Stimulated activated CD8-positive, alpha-beta memory T cell treated with anti-CD3 and anti-CD28 coated beads, Interleukin-15, amount 100 ng/mL, for 4 hours (primary cell): Measurements from ENCODE around the gene MED13L.

Experiments used
- DNase-seq, 2 donors: peaks; one replicate each; pipeline ENCODE4 v3.0.0-alpha.2; 2020; ENCODE audit warnings: low read depth in 2 of 2

Gene MED13L

GRCh38 chr12:116277467-116278278 is at the start of gene MED13L:
TSS of gene MED13L (minus strand) at chr12:116277693. CDS start at chr12:116277131, 562 bp downstream.
- DNase-seq = peak; percentile 68 to 85

- DNase-seq = no peak
These were observed 47.8 kb upstream of the MED13L start for GRCh38 chr12:116325336-116325664.

GRCh38 chr12:116324654-116325335 is 47.3 kb upstream of the MED13L start:
- no peak for DNase-seq

GRCh38 chr12:116323406-116324386 is 46.2 kb upstream of the MED13L start:
- no peak for DNase-seq

GRCh38 chr12:116321913-116322312 is 44.4 kb upstream of the MED13L start:
- DNase-seq = no peak

- DNase-seq = no peak
These were observed 43.3 kb upstream of the MED13L start for GRCh38 chr12:116320791-116321217.

GRCh38 chr12:116319898-116320621 is 42.6 kb upstream of the MED13L start:
- no peak for DNase-seq

- no peak for DNase-seq
These were observed 41.9 kb upstream of the MED13L start for GRCh38 chr12:116319233-116319897.

GRCh38 chr12:116318576-116319232 is 41.2 kb upstream of the MED13L start:
- DNase-seq = no peak

- DNase-seq = no peak
These were observed 40.6 kb upstream of the MED13L start for GRCh38 chr12:116317986-116318575.

GRCh38 chr12:116317139-116317538 is 39.6 kb upstream of the MED13L start:
- DNase-seq = no peak

- no peak for DNase-seq
These were observed 37.0 kb upstream of the MED13L start for GRCh38 chr12:116314477-116314876.

- DNase-seq = no peak
These were observed 35.9 kb upstream of the MED13L start for GRCh38 chr12:116313194-116313927.

- no peak for DNase-seq
These were observed 32.6 kb upstream of the MED13L start for GRCh38 chr12:116310082-116310481.

- no peak for DNase-seq
These were observed 31.9 kb upstream of the MED13L start for GRCh38 chr12:116309343-116309742.

- no peak for DNase-seq
These were observed 31.2 kb upstream of the MED13L start for GRCh38 chr12:116308647-116309046.

GRCh38 chr12:116306968-116307367 is 29.5 kb upstream of the MED13L start:
- no peak for DNase-seq

- no peak for DNase-seq
These were observed 29.0 kb upstream of the MED13L start for GRCh38 chr12:116306506-116306905.

GRCh38 chr12:116304621-116305020 is 27.1 kb upstream of the MED13L start:
- no peak for DNase-seq
